Measurements from ENCODE around the gene PRKCA.

Gene PRKCA

GRCh38 chr17:66496306-66496705 is 193.9 kb downstream of the PRKCA start:
- H2AFZ ChIP-seq (ENCODE audit: low read length), result no peak overlapping the region
- peaks cover 20% of the 10 kb centered on the region for H3K4me1 ChIP-seq (ENCODE audit: insufficient read depth, low read length, poor library complexity, severe bottlenecking)
- H3K36me3 ChIP-seq (ENCODE audit: insufficient read depth, low read length), result no peaks in the 10 kb centered on the region
- H3K4me3 ChIP-seq (ENCODE audit: low read length, poor library complexity, severe bottlenecking), result no peak overlapping the region
- no peaks in the 10 kb centered on the region for H3F3A ChIP-seq (ENCODE audit: low read depth)
- no peaks in the 10 kb centered on the region for H3K9me3 ChIP-seq (ENCODE audit: insufficient read depth, low read depth, low read length)
- TF ChIP-seq, protein P1, sequence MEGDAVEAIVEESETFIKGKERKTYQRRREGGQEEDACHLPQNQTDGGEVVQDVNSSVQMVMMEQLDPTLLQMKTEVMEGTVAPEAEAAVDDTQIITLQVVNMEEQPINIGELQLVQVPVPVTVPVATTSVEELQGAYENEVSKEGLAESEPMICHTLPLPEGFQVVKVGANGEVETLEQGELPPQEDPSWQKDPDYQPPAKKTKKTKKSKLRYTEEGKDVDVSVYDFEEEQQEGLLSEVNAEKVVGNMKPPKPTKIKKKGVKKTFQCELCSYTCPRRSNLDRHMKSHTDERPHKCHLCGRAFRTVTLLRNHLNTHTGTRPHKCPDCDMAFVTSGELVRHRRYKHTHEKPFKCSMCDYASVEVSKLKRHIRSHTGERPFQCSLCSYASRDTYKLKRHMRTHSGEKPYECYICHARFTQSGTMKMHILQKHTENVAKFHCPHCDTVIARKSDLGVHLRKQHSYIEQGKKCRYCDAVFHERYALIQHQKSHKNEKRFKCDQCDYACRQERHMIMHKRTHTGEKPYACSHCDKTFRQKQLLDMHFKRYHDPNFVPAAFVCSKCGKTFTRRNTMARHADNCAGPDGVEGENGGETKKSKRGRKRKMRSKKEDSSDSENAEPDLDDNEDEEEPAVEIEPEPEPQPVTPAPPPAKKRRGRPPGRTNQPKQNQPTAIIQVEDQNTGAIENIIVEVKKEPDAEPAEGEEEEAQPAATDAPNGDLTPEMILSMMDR (conservative IDR thresholded peaks at IDR 0.05; ENCODE audit: low read length), result no peak
- TF ChIP-seq EZH2phosphoT487 (IDR thresholded peaks at IDR 0.05; ENCODE audit: borderline replicate concordance), result no peak
- no peaks in the 10 kb centered on the region for H3K9me2 ChIP-seq (replicated peaks; ENCODE audit: low read depth, low read length)
- no peaks in the 10 kb centered on the region for H4K20me1 ChIP-seq (ENCODE audit: insufficient read depth, low read length, poor library complexity, severe bottlenecking)
- H3K4me2 ChIP-seq (ENCODE audit: low read depth, low read length, poor library complexity, severe bottlenecking), result no peak overlapping the region
- H3K9ac ChIP-seq (ENCODE audit: low read depth, low read length, poor library complexity, severe bottlenecking), result no peak overlapping the region
- H3K27me3 ChIP-seq (ENCODE audit: insufficient read depth, low read length, poor library complexity, severe bottlenecking), result no peaks in the 10 kb centered on the region
- H3K79me2 ChIP-seq (ENCODE audit: insufficient read depth, low read length), result no peaks in the 10 kb centered on the region

DNA sequence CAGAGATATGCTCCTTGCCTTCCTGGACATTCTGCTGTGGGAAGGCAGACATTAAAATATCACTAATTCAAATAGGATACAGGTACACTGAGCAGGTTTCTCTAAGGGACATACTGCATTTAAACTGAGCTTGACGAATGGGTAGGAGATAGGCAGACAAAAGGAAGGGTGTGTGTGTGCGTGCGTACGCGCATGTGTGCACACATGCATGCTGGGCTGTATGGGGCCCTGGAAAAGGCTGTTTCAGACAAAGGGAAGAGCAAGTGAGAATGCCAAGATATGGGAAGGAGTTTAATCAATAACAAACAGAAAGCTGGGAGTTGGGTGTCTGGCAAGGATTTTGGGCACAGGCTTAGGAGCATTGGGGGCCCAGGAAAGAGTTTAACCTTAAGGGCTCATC is 196.2 kb downstream of the PRKCA start:
- no peak overlapping the region for H2AFZ ChIP-seq (ENCODE audit: low read length)
- no peaks in the 10 kb centered on the region for H3K27me3 ChIP-seq (ENCODE audit: insufficient read depth, low read length, poor library complexity, severe bottlenecking)
- no peaks in the 10 kb centered on the region for H3K79me2 ChIP-seq (ENCODE audit: insufficient read depth, low read length)
- no peaks in the 10 kb centered on the region for H3F3A ChIP-seq (ENCODE audit: low read depth)
- H3K9ac ChIP-seq (ENCODE audit: low read depth, low read length, poor library complexity, severe bottlenecking), result no peak overlapping the region
- no peaks in the 10 kb centered on the region for H3K9me2 ChIP-seq (replicated peaks; ENCODE audit: low read depth, low read length)
- H4K20me1 ChIP-seq (ENCODE audit: insufficient read depth, low read length, poor library complexity, severe bottlenecking), result no peaks in the 10 kb centered on the region
- H3K4me1 ChIP-seq (ENCODE audit: insufficient read depth, low read length, poor library complexity, severe bottlenecking), result peaks cover 12% of the 10 kb centered on the region
- no peaks in the 10 kb centered on the region for H3K9me3 ChIP-seq (ENCODE audit: insufficient read depth, low read depth, low read length)
- no peak overlapping the region for H3K4me3 ChIP-seq (ENCODE audit: low read length, poor library complexity, severe bottlenecking)
- TF ChIP-seq EZH2phosphoT487 (IDR thresholded peaks at IDR 0.05; ENCODE audit: borderline replicate concordance), result no peak
- TF ChIP-seq, protein P1 (conservative IDR thresholded peaks at IDR 0.05; ENCODE audit: low read length), result no peak
- H3K36me3 ChIP-seq (ENCODE audit: insufficient read depth, low read length), result no peaks in the 10 kb centered on the region
- no peak overlapping the region for H3K4me2 ChIP-seq (ENCODE audit: low read depth, low read length, poor library complexity, severe bottlenecking)

DNA sequence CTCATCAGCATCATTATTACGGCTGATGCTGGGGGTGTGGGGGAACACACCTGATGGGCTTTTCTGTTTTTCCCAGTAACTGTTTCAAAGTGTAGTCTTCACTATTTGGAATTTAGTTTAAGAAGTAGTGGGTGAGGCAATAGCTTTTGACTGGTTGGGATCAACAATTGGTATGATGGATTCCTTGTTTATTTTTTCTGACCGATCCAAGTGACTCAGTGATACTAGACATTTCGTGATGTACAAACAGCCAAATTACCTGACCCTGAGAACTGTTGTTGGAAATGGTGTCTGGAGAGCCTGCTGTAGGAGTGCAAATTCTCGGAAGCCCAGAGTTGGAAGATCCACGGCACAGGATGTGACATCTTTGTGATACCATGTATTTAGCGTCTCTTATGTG is 204.2 kb downstream of the PRKCA start:
- Histone ChIP-seq H3K9me2 (replicated peaks; ENCODE audit: low read depth, low read length) (no peaks in the 10 kb centered on the region), H4K20me1 (ENCODE audit: insufficient read depth, low read length, poor library complexity, severe bottlenecking) (no peaks in the 10 kb centered on the region), H3F3A (ENCODE audit: low read depth) (no peaks in the 10 kb centered on the region), H3K9ac (ENCODE audit: low read depth, low read length, poor library complexity, severe bottlenecking) (no peak overlapping the region), H3K4me3 (ENCODE audit: low read length, poor library complexity, severe bottlenecking) (no peak overlapping the region), H3K4me2 (ENCODE audit: low read depth, low read length, poor library complexity, severe bottlenecking) (no peak overlapping the region), H3K27me3 (ENCODE audit: insufficient read depth, low read length, poor library complexity, severe bottlenecking) (no peaks in the 10 kb centered on the region), H3K79me2 (ENCODE audit: insufficient read depth, low read length) (no peaks in the 10 kb centered on the region), H2AFZ (ENCODE audit: low read length) (no peak overlapping the region), H3K4me1 (ENCODE audit: insufficient read depth, low read length, poor library complexity, severe bottlenecking) (no peaks in the 10 kb centered on the region), H3K36me3 (ENCODE audit: insufficient read depth, low read length) (no peaks in the 10 kb centered on the region), H3K9me3 (ENCODE audit: insufficient read depth, low read depth, low read length) (no peaks in the 10 kb centered on the region)
- TF ChIP-seq, protein P1 (conservative IDR thresholded peaks at IDR 0.05; ENCODE audit: low read length), result no peak
- no peak for TF ChIP-seq EZH2phosphoT487 (IDR thresholded peaks at IDR 0.05; ENCODE audit: borderline replicate concordance)
